ENCODE data around the gene HSD17B4.

Gene HSD17B4
- total RNA-seq = 29.7 to 37.0 (median 30.8) reads per million in 3 donors

- Histone ChIP-seq H3K4me3 (ENCODE audit: insufficient read depth, low read depth, low read length, poor library complexity, severe bottlenecking) (peak within 1 kb of the TSS; percentile 80), H3K36me3 (ENCODE audit: control insufficient read depth, insufficient read depth, low read length) (peaks cover 4% of the 10 kb centered on the region), H3K27me3 (replicated peaks; ENCODE audit: control insufficient read depth, insufficient read depth, low read length, poor library complexity, severe bottlenecking) (no peaks in the 10 kb centered on the region), H3K4me1 (ENCODE audit: control insufficient read depth, insufficient read depth, low read length, poor library complexity, severe bottlenecking) (peaks cover 9% of the 10 kb centered on the region), H3K27ac (ENCODE audit: insufficient read depth, low read length, poor library complexity, severe bottlenecking) (peak within 1 kb of the TSS; percentile 71), H3K9me3 (ENCODE audit: control insufficient read depth, low read length) (no peaks in the 10 kb centered on the region)
- DNase-seq = peak; percentile 49 to 65 (median 62)
Observed at GRCh38 chr5:119452373-119453039, at the start of gene HSD17B4. Gene HSD17B4 (plus strand): TSS chr5:119452497. CDS start chr5:119452576, 79 bp downstream.

- Histone ChIP-seq H3K27me3 (replicated peaks; ENCODE audit: control insufficient read depth, insufficient read depth, low read length, poor library complexity, severe bottlenecking) (no peaks in the 10 kb centered on the region), H3K4me3 (ENCODE audit: insufficient read depth, low read depth, low read length, poor library complexity, severe bottlenecking) (no peak overlapping the region), H3K4me1 (ENCODE audit: control insufficient read depth, insufficient read depth, low read length, poor library complexity, severe bottlenecking) (no peaks in the 10 kb centered on the region), H3K9me3 (ENCODE audit: control insufficient read depth, low read length) (no peaks in the 10 kb centered on the region), H3K27ac (ENCODE audit: insufficient read depth, low read length, poor library complexity, severe bottlenecking) (no peak overlapping the region), H3K36me3 (ENCODE audit: control insufficient read depth, insufficient read depth, low read length) (no peaks in the 10 kb centered on the region)
- no peak for DNase-seq
Observed at GRCh38 chr5:119402555-119402954, 49.7 kb upstream of the HSD17B4 start.

- Histone ChIP-seq H3K9me3 (ENCODE audit: control insufficient read depth, low read length) (no peaks in the 10 kb centered on the region), H3K27ac (ENCODE audit: insufficient read depth, low read length, poor library complexity, severe bottlenecking) (no peak overlapping the region), H3K4me1 (ENCODE audit: control insufficient read depth, insufficient read depth, low read length, poor library complexity, severe bottlenecking) (no peaks in the 10 kb centered on the region), H3K36me3 (ENCODE audit: control insufficient read depth, insufficient read depth, low read length) (no peaks in the 10 kb centered on the region), H3K27me3 (replicated peaks; ENCODE audit: control insufficient read depth, insufficient read depth, low read length, poor library complexity, severe bottlenecking) (no peaks in the 10 kb centered on the region), H3K4me3 (ENCODE audit: insufficient read depth, low read depth, low read length, poor library complexity, severe bottlenecking) (no peak overlapping the region)
- DNase-seq = no peak
Observed at GRCh38 chr5:119404033-119404432, 48.3 kb upstream of the HSD17B4 start.

- H3K36me3 ChIP-seq (ENCODE audit: control insufficient read depth, insufficient read depth, low read length) = no peaks in the 10 kb centered on the region
- no peak overlapping the region for H3K27ac ChIP-seq (ENCODE audit: insufficient read depth, low read length, poor library complexity, severe bottlenecking)
- DNase-seq = no peak
Observed at GRCh38 chr5:119405419-119405818, 46.9 kb upstream of the HSD17B4 start.

GRCh38 chr5:119406551-119407110 is 45.7 kb upstream of the HSD17B4 start:
- peaks cover under 1% of the 10 kb centered on the region for H3K4me1 ChIP-seq (ENCODE audit: control insufficient read depth, insufficient read depth, low read length, poor library complexity, severe bottlenecking)
- no peaks in the 10 kb centered on the region for H3K36me3 ChIP-seq (ENCODE audit: control insufficient read depth, insufficient read depth, low read length)
- H3K4me3 ChIP-seq (ENCODE audit: insufficient read depth, low read depth, low read length, poor library complexity, severe bottlenecking) = no peak overlapping the region
- no peaks in the 10 kb centered on the region for H3K27me3 ChIP-seq (replicated peaks; ENCODE audit: control insufficient read depth, insufficient read depth, low read length, poor library complexity, severe bottlenecking)
- H3K9me3 ChIP-seq (ENCODE audit: control insufficient read depth, low read length) = no peaks in the 10 kb centered on the region
- H3K27ac ChIP-seq (ENCODE audit: insufficient read depth, low read length, poor library complexity, severe bottlenecking) = no peak overlapping the region
- DNase-seq = no peak

More at GRCh38 chr5:119405419-119405818, 46.9 kb upstream of the HSD17B4 start:
- no peaks in the 10 kb centered on the region for H3K9me3 ChIP-seq (ENCODE audit: control insufficient read depth, low read length)
- H3K4me1 ChIP-seq (ENCODE audit: control insufficient read depth, insufficient read depth, low read length, poor library complexity, severe bottlenecking) = no peaks in the 10 kb centered on the region
- H3K4me3 ChIP-seq (ENCODE audit: insufficient read depth, low read depth, low read length, poor library complexity, severe bottlenecking) = no peak overlapping the region
- H3K27me3 ChIP-seq (replicated peaks; ENCODE audit: control insufficient read depth, insufficient read depth, low read length, poor library complexity, severe bottlenecking) = no peaks in the 10 kb centered on the region

- H3K4me1 ChIP-seq (ENCODE audit: control insufficient read depth, insufficient read depth, low read length, poor library complexity, severe bottlenecking) = peaks cover 5% of the 10 kb centered on the region
- no peaks in the 10 kb centered on the region for H3K27me3 ChIP-seq (replicated peaks; ENCODE audit: control insufficient read depth, insufficient read depth, low read length, poor library complexity, severe bottlenecking)
- no peak overlapping the region for H3K27ac ChIP-seq (ENCODE audit: insufficient read depth, low read length, poor library complexity, severe bottlenecking)
- DNase-seq = no peak
- no peaks in the 10 kb centered on the region for H3K36me3 ChIP-seq (ENCODE audit: control insufficient read depth, insufficient read depth, low read length)
- H3K9me3 ChIP-seq (ENCODE audit: control insufficient read depth, low read length) = no peaks in the 10 kb centered on the region
- H3K4me3 ChIP-seq (ENCODE audit: insufficient read depth, low read depth, low read length, poor library complexity, severe bottlenecking) = no peak overlapping the region
Observed at GRCh38 chr5:119409235-119409815, 43.0 kb upstream of the HSD17B4 start.

GRCh38 chr5:119410448-119411159 is 41.7 kb upstream of the HSD17B4 start:
- Histone ChIP-seq H3K4me1 (ENCODE audit: control insufficient read depth, insufficient read depth, low read length, poor library complexity, severe bottlenecking) (peaks cover 5% of the 10 kb centered on the region), H3K27me3 (replicated peaks; ENCODE audit: control insufficient read depth, insufficient read depth, low read length, poor library complexity, severe bottlenecking) (no peaks in the 10 kb centered on the region), H3K36me3 (ENCODE audit: control insufficient read depth, insufficient read depth, low read length) (no peaks in the 10 kb centered on the region), H3K4me3 (ENCODE audit: insufficient read depth, low read depth, low read length, poor library complexity, severe bottlenecking) (no peak overlapping the region), H3K27ac (ENCODE audit: insufficient read depth, low read length, poor library complexity, severe bottlenecking) (no peak overlapping the region), H3K9me3 (ENCODE audit: control insufficient read depth, low read length) (no peaks in the 10 kb centered on the region)
- no peak for DNase-seq

- Histone ChIP-seq H3K27ac (ENCODE audit: insufficient read depth, low read length, poor library complexity, severe bottlenecking) (no peak overlapping the region), H3K27me3 (replicated peaks; ENCODE audit: control insufficient read depth, insufficient read depth, low read length, poor library complexity, severe bottlenecking) (no peaks in the 10 kb centered on the region), H3K36me3 (ENCODE audit: control insufficient read depth, insufficient read depth, low read length) (no peaks in the 10 kb centered on the region), H3K4me1 (ENCODE audit: control insufficient read depth, insufficient read depth, low read length, poor library complexity, severe bottlenecking) (peaks cover 5% of the 10 kb centered on the region), H3K9me3 (ENCODE audit: control insufficient read depth, low read length) (no peaks in the 10 kb centered on the region), H3K4me3 (ENCODE audit: insufficient read depth, low read depth, low read length, poor library complexity, severe bottlenecking) (peak overlapping the region; percentile 55)
- peak; percentile 6 to 49 (median 22) for DNase-seq
Observed at GRCh38 chr5:119411361-119412278, 40.7 kb upstream of the HSD17B4 start.
